Endothelial cell (in vitro differentiated cells): ENCODE results near the gene TRAF3IP3. TPM values are rescaled to one million over a fixed set of nuclear protein-coding genes. Genes with fewer than 3 reads are reported as not detected.

Experiments used
- DNase-seq: peaks from one replicate; pipeline ENCODE4 v3.0.0; 2021; ENCODE audit warnings: low spot score
- H3K27ac Mint-ChIP-seq: one replicate; pipeline ENCODE4 v1.8.0; 2021; ENCODE audit warnings: mixed read lengths, inconsistent platforms; ENCODE audit not compliant: unreplicated experiment
- H3K27me3 Mint-ChIP-seq: one replicate; pipeline ENCODE4 v1.8.0; 2021; ENCODE audit warnings: mild to moderate bottlenecking, moderate library complexity, mixed read lengths, inconsistent platforms; ENCODE audit not compliant: unreplicated experiment
- H3K36me3 Mint-ChIP-seq: one replicate; pipeline ENCODE4 v1.8.0; 2021; ENCODE audit warnings: mild to moderate bottlenecking, low read depth, mixed read lengths, inconsistent platforms; ENCODE audit not compliant: unreplicated experiment
- H3K4me1 Mint-ChIP-seq: one replicate; pipeline ENCODE4 v1.8.0; 2021; ENCODE audit warnings: mild to moderate bottlenecking, mixed read lengths, inconsistent platforms; ENCODE audit not compliant: unreplicated experiment
- H3K4me3 Mint-ChIP-seq: one replicate; pipeline ENCODE4 v1.8.0; 2021; ENCODE audit warnings: mild to moderate bottlenecking, mixed read lengths, inconsistent platforms; ENCODE audit not compliant: unreplicated experiment
- H3K9me3 Mint-ChIP-seq: one replicate; pipeline ENCODE4 v1.8.0; 2021; ENCODE audit warnings: mixed read lengths, inconsistent platforms; ENCODE audit not compliant: unreplicated experiment
- total RNA-seq: library from RNA; stranded (reverse); fragmentation: NEBNext Ultra II Directional; extraction: Animal tissue kit (Norgen Biotek cat#: 25700); gene quantifications from one replicate; pipeline ENCODE4 v1.2.1, GENCODE V29; 2021; ENCODE audit not compliant: unreplicated experiment
- TF ChIP-seq, protein P1 (sequence below): fragments of 200-600 bp; sonication (generic); IDR thresholded peaks from one replicate; pipeline ENCODE4 v1.5.0; 2021; ENCODE audit warnings: antibody characterized with exemption; ENCODE audit not compliant: unreplicated experiment

The TRAF3IP3 gene
- total RNA-seq, 1 donor from 2014 or later: not detected

- Mint-ChIP-seq H3K27ac (no peak overlapping the region), H3K4me1 (no peaks in the 10 kb centered on the region), H3K4me3 (no peak overlapping the region), H3K9me3 (peaks cover 4% of the 10 kb centered on the region), H3K36me3 (no peaks in the 10 kb centered on the region), H3K27me3 (peaks cover 1% of the 10 kb centered on the region)
- TF ChIP-seq, protein P1, sequence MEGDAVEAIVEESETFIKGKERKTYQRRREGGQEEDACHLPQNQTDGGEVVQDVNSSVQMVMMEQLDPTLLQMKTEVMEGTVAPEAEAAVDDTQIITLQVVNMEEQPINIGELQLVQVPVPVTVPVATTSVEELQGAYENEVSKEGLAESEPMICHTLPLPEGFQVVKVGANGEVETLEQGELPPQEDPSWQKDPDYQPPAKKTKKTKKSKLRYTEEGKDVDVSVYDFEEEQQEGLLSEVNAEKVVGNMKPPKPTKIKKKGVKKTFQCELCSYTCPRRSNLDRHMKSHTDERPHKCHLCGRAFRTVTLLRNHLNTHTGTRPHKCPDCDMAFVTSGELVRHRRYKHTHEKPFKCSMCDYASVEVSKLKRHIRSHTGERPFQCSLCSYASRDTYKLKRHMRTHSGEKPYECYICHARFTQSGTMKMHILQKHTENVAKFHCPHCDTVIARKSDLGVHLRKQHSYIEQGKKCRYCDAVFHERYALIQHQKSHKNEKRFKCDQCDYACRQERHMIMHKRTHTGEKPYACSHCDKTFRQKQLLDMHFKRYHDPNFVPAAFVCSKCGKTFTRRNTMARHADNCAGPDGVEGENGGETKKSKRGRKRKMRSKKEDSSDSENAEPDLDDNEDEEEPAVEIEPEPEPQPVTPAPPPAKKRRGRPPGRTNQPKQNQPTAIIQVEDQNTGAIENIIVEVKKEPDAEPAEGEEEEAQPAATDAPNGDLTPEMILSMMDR: no peak
- DNase-seq: no peak
Observed at GRCh38 chr1:209766051-209766450, 10.2 kb downstream of the TRAF3IP3 start.

DNA sequence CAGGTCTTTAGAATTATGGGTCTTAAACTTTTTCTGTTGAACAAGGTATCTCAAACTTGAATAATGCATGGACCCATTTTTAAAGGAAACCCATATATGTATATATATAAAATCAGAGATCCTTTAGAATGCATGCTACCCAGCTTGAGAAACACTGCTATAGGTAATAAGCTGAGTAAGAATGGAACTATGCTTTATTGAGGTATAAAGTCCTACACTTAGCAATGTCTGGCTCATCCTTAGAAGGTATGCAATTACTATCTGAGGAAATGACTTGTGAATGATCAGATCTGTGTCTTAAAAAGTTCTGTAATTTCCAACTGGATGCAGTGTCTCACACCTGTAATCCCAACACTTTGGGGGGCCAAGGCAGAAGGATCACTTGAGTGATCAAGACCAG is 11.2 kb downstream of the TRAF3IP3 start:
- Mint-ChIP-seq H3K9me3 (peaks cover 4% of the 10 kb centered on the region), H3K27ac (no peak overlapping the region), H3K36me3 (no peaks in the 10 kb centered on the region), H3K27me3 (peaks cover 1% of the 10 kb centered on the region), H3K4me3 (no peak overlapping the region), H3K4me1 (no peaks in the 10 kb centered on the region)
- no peak for DNase-seq
- TF ChIP-seq, protein P1: no peak

GRCh38 chr1:209767706-209768105 is 11.9 kb downstream of the TRAF3IP3 start:
- no peaks in the 10 kb centered on the region for H3K36me3 Mint-ChIP-seq

GRCh38 chr1:209768354-209768774 is 12.5 kb downstream of the TRAF3IP3 start:
- H3K4me3 Mint-ChIP-seq: no peak overlapping the region
- H3K27me3 Mint-ChIP-seq: no peaks in the 10 kb centered on the region
- no peak overlapping the region for H3K27ac Mint-ChIP-seq
- TF ChIP-seq, protein P1: no peak
- no peaks in the 10 kb centered on the region for H3K36me3 Mint-ChIP-seq
- H3K4me1 Mint-ChIP-seq: no peaks in the 10 kb centered on the region
- no peak for DNase-seq
- peaks cover 4% of the 10 kb centered on the region for H3K9me3 Mint-ChIP-seq

More at GRCh38 chr1:209767706-209768105, 11.9 kb downstream of the TRAF3IP3 start:
- H3K27me3 Mint-ChIP-seq: peaks cover under 1% of the 10 kb centered on the region
- H3K9me3 Mint-ChIP-seq: peaks cover 4% of the 10 kb centered on the region
- H3K27ac Mint-ChIP-seq: no peak overlapping the region
- no peaks in the 10 kb centered on the region for H3K4me1 Mint-ChIP-seq
- DNase-seq: no peak
- TF ChIP-seq, protein P1: no peak
- no peak overlapping the region for H3K4me3 Mint-ChIP-seq

- Mint-ChIP-seq H3K36me3 (no peaks in the 10 kb centered on the region), H3K4me1 (peaks cover 2% of the 10 kb centered on the region), H3K4me3 (peak overlapping the region; percentile 26), H3K9me3 (peaks cover 4% of the 10 kb centered on the region), H3K27ac (no peak overlapping the region), H3K27me3 (no peaks in the 10 kb centered on the region)
- DNase-seq: no peak
- TF ChIP-seq, protein P1: no peak
Observed at GRCh38 chr1:209769171-209769904, 13.5 kb downstream of the TRAF3IP3 start.
